ENCODE measurements around the gene RARS2.
"Not testable (repeated sequence)": the region's sequence is repeated elsewhere in the genome, so short reads cannot be mapped to it uniquely, and the experiment has no call there.

Gene RARS2

DNA sequence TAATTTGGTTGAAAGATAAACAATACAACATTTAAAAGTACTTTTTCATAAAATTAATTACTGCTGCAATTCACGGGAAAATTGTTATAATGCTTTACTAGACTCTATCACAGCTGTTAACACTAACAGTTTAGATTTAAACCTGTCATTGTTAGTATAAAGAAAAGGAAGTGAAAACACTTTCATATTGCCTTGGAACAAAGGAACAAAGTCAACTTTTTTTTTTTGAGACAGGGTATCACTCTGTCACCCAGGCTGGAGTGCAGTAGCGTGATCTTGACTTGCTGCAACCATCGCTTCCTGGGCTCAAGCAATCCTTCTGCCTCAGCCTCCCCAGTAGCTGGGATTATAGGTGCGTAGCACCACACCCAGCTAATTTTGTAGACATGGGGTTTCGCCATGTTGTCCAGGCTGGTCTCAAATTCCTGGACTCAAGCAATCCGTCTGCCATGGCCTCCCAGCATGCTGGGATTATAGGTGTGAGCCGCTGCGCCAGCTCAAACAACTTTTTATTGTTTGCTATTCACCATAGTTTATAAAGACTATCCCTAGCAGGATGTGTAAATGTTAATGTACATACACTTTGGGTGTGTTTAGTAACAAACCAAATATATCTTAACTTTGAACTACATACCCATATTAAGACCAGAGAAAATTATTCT lies 94.9 kb downstream of the RARS2 start:
- DNase-seq, result no peak

DNA sequence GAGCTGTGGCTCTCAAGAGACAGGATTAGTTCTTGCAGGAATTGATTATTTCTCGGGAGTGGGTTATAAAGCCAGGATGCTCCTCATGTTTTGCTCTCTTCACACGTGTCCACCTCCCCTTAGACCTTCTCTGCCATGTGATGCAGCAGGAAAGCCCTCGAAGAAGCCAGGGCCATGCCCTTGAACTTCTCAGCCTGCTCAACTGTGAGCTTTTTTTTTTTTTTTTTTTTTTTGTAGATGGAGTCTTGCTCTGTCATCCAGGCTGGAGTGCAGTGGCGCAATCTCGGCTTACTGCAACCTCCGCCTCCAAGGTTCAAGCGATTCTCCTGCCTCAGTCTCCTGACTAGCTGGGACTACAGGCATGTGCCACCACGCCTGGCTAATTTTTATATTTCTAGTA lies 100.5 kb downstream of the RARS2 start:
- not testable (repeated sequence) for DNase-seq

DNA sequence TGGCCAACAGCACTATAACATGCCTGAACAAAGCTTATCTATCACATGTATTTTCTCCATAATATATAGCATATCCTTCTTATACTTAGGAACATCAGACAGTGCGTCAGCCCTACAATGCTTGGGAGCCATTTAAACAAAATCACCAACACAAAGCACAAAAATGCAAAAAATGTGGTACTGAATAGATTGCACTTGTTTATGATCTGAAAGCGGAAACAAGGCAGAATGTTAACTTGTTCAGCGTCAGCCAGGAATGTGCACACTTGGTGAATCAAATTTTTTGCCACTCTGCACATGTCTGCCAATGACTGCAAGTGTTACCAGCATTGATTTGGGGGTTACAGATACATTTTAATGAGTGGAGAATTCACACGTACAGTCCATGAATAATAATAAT lies 102.2 kb downstream of the RARS2 start:
- DNase-seq, result no peak

DNA sequence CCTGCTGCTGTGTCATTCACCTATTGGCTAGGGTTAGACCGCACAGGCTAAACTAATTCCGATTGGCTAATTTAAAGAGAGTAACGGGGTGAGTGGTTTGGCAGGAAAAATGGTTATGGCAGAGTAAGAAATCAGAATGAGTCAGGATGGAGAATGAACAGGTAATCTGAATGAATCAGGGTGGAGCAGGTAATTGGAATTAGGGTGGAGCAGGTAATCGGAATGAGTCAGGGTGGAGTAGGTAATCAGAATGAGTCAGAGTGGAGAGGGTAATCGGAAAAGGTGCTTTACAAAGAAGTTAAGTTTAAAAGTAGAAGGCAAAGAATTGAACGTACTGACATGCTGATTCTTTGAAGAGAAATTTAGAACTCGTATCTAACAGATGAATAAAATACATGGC lies 105.3 kb downstream of the RARS2 start:
- DNase-seq, result no peak

DNA sequence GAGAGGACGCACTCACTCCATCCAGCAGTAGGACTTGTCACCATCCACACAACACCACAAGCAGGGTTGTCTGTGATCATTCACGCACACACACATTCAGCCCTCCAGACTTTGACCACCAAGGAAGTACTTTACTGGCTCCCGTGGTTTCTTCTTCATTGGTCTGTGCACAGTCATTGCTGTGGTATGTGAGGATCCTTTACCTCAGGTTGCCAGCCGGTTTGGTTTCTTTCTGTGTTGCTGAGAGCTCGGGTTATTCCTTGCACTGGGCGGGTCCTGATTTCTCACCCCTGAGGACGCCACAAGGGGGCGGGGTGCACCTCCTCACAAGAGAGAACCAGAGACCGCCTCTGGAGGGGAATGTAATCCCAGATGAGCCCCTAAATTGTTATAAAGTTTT lies 105.9 kb downstream of the RARS2 start:
- DNase-seq, result no peak

DNA sequence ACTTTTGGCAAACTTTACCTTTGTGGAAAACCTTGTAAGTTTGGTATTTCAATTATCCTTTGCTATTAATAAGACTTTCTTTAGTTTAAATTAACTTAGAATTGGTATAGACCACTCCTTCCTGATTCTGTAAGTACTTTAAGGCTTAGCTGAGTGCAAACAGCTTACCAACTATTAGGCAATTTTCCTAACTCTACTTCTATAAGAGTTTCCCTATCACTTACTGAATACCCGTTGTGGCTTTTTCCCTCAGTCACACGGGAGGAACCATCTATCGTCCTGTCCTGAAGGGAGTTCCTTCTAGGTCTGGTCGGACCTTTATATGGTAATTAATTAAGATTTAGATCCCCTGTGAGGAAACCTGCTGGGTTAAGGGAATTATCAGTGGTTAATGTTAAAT lies 107.4 kb downstream of the RARS2 start:
- DNase-seq, result no peak

DNA sequence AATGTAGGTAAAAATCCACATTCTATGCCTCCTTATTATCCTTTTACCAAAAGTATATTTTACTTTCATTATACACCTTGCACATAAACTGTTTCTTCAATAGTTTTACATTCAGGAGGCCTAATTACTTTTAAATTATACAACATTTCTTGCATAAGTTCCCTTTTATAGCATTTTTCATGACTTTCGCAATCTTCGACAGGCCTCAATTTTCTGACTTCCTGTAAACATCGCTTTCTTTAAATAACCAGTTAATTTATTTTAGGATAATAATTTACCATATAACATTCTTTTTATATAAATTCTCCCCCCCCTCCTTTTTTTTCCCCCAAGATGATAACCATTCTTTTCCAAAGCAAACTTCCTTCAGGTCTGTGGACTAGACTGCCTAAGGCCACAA lies 107.9 kb downstream of the RARS2 start:
- no peak for DNase-seq

DNA sequence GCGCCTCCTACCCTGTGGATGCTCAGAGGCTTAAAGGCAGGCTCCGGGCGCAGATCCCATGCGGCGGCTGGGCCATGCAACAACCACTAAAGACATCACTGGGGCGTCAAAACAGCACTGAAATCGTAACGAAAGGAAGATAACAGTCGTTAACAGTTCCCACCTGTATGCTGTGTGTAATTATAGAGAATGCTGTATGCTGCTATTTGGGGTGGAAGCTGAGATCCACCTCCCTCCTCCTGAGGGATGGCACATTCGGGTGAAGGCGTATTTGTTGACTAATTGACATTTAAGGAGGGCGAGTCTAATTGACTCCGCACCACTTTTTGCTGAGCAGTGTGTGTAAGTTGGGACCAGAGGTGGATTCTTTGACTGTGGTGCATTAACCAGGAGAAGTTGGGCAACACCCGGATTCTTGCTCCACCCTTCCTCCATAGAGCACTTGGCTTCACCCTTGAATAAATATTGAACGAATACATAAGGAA lies 116.3 kb downstream of the RARS2 start:
- DNase-seq, result no peak

DNA sequence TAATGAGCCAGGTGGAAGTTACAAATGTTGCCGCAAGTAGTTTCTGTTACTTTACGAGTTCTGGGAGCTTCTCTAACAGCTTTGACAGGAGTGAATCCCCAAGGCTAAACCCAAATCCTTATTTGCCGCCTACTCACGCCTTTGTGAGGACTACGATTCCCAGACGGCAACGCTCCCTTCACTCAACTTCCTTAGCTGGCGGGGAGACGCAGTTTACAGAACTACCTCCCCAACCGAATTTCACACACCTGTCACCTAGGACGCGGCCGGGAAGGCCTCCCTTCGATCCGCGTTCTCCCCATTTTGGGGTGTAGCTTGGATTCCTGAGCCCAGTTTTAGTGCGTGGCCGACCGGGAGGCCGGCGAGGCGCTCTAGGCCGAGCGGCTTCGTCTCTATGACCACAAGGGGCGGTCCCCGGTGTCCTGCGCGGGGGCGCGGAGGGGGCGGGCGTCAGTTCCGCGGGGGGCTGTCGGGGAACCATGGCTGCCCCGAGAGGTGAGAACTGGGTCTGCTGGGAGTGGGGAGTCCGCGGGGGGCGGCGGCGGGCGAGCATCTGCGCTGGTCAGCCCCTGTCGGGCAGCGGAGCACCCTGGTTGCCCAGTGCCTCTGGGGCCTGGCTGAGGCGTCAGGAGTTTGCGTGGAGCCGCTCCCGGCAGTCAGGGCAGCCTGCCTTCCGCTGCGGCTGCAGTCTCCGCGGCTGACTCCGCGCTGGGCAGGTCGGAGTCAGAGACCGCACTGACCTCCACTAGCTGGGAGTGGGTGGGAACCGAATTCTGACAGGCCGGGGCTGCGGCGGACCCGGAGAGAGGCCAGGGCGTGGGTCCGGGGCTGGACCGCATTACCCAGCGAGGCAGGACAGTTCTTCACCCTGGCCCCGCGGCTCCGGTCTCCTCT lies 117.0 kb downstream of the RARS2 start, which contains the start of gene SLC35A1:
Gene SLC35A1 (plus strand): TSS at position 450 of the 894 bp plus-strand sequence. CDS start 30 bp downstream, at position 480.
- peak; percentile 52 to 92 for DNase-seq

DNA sequence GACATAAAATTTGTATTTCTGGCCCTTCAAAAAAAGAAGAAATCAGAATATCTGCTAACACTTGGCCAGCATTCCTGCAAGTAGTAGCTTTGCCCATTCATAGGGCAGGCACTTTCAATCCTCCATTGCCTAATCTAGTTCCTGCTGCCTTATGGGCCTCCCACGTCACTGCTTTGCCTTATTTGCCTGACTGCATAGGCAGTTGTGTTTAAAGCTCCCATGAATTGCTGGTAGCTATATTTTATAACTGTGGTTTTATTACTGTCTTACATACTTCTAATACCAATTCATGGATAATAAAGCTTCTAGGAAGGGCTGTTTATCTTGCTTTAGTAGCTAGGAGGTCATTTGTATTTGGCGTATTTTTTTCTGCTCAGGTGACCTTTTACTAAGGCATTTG lies 124.7 kb downstream of the RARS2 start:
- no peak for DNase-seq
